ENCODE results near the gene SMOC2.

SMOC2 gene

DNA sequence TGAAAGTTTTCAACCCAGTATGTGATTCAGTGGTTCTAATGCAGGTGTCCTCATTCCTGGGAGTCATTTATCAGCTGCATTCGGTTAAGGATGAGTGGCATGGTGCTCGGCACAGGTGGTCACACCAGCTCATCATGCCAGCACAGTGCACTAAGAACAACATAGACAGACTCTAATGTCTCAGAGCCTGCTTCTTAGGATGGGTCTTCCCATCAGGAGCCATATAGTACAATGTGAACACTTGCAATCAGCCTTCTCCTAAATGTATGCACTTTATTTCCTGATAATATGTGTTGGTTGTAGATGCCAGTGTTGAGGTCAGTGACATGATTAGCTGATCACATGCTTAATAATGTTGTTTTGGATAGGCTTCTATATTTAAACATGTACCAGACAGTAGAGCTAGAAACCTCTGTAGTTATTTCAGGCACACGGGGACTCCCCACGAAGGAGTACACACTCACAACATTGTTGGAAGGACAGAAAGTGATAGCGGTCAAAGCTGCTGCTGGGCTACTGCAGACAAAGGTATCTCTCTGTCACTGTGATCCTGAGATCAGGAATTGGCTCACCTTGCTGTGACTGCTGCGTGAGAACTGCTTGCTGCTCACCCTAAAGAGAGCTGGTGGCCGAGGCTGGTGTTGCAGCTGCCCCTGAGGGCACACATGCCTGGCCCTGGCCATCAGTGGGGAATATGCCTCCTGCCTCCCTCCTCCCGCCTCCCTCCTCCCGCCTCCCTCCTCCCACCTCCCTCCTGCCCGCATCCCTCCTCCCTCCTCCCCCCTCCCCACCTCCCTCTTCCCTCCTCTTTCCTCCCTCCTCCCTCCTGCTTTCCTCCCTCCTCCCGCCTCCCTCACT lies 195.4 kb downstream of the SMOC2 start:
- DNase-seq, result peak; percentile 8

DNA sequence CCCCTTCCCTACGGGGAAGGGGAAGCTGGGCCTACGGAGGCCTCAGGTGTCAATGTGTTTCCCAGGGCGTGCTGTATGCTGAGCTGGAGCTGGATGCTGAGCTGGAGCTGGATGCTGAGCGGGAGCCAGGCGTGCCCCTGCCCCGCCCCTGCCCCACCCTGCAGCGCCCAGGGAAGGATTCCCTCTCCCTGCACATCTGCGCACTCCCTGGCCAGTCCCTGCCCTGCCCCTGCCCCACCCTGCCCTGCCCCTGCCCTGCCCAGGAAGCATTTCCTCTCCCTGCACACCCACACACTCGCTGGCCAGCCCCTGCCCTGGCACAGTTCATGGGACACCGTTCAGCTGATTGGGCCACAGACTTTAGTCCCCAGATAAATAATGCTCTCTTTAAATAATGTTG lies 196.8 kb downstream of the SMOC2 start:
- DNase-seq, result no peak

DNA sequence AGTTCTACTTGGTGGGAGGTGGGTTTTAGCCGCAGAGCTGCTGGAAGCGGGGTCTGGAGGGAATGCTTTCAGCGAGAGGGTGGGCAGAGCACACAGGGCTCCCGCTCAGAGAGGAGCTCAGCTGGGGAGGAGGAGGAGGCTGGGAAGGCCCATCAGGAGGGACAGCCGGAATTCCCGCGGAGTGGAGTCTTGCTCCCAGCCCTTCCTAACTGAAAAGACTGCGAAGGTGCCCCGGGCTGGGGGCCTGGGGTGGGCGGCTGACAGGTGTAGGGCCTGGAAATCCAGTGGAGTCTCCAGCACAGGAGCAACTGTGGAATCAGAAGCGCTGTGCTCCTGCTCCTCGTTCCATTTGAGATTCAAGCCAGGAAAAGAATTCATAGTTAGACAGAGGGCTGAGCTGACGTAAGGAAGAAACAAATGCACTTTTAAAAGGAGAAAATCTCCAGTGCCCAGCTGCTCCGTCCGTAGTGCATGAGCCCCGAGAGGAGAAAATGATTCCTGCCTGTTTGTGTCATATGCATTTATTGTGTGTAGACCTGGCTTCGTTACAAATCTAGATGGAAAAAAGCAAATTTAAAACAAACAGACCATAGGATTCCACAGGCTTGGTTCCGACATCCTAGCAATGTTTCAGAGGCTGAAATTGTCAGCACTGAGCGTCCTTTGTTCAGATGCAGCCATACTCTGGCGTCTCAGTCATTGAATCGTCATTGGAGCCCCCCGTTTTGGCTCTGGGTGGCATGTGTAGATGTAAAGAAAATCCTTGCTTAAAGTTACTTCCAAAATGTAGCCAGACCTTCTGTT lies 197.7 kb downstream of the SMOC2 start:
- no peak for DNase-seq

DNA sequence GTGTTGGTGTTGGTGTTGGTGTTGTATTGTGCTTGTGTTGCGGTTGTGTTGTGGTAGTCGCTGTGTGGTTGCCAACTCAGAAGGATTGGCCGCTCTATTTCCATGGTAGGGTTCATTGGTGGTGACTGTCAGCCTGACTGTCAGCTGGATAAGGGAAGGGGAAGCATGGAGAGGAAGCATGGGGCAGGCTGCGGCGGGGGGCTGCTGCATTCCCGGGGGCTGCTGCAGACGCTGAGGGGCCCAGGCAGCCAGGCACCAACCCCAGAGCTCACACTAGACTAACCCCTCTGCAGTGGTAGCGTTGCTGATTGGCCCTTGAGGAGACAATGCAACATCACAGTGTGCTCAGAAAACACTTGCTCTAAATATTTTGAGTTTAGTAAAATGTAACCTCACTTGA lies 199.2 kb downstream of the SMOC2 start:
- no peak for DNase-seq

DNA sequence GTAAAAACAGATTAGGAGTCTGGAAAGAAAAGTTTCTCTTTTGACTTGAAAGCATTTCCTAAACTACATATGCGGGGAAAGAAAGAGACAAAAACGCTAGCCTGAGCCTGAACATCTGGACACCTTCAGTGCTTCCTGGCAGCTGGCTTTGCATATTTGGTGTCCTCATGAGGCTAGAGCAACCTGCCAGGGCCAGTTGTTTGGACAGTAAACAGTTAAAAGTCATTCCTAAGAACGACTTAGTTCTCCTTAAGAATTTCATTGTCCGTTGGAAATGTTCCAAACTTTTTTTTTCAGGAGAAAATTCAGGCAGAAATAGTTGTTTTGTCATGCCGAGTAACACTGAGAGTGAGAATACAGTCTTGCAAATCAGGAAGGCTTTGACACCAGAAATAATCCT lies 199.8 kb downstream of the SMOC2 start:
- DNase-seq, result no peak

DNA sequence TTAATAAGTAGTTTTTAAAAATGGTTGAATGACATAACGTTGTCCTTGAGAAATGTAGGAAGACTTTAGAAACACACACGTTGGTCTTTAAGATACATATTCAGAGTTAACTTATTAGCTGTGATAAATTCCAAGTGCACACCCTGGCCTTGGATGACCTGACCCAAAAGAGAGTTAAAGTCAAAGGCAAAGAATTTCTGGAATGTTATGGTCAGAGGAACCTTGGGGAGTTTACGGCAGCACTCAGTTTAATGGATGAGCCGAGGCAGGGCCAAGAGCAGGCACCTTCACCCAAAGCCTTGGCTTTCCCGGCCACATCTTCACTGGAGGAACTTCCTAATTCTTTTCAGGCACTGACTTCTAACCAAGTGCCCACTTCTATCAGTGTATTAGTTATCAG lies 200.5 kb downstream of the SMOC2 start:
- DNase-seq, result no peak

DNA sequence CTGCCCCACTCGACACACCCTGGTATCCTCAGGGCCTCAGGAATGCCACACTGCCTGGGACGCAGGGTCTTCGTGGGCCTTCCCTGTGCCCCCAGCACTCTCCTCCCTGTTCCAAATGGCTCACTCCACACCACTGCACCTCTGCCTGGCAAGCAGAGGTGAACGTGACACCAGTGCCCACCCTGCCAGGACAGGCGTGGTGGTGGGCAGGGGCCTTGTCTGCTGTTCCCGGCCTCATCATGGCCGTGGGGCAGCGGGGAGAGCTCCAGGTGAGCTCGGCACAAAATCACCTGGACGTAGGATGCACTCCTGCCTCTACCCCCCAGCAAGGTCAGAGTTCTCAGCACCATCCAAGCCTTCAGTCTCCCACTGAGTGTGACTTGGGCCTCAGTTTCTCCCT lies 202.4 kb downstream of the SMOC2 start:
- no peak for DNase-seq

DNA sequence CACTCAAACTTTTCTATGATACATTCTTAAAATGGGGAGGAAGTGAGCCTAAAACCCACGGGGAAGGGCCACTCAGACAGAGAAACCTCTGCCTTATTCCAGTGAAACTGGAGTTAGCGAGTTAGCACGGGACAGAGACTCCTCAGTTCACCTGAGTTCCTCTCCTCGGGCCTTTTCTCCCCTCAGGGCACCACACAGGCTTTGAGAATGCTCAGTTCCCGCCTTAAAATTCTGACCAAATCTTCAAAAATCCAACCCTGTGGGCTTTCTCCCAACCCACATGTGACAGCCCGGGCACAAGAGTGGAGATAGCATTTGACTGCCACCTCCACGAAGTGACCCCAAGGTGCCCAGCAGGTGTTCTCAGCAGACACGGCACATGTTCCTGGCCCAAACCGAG lies 204.3 kb downstream of the SMOC2 start:
- DNase-seq, result no peak

DNA sequence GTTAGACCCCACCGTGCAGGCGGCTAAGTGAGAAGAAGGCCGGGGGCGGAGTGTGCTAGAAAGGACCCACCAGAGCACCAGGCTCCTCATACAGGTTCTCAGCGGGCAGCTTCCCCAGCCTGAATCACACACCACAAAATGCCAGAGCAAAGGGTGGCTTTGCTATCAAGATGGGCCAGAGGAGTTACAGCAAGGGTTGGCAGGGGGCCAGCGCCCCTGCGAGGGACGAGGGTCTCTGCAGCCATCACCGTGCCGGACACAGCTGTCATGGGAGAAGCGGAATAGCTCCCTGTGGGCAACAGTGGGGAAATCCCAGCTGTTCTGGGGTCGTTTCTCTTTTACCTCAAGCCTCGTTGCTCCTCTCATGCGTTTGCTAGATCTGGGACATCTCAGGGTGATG lies 206.3 kb downstream of the SMOC2 start:
- no peak for DNase-seq

DNA sequence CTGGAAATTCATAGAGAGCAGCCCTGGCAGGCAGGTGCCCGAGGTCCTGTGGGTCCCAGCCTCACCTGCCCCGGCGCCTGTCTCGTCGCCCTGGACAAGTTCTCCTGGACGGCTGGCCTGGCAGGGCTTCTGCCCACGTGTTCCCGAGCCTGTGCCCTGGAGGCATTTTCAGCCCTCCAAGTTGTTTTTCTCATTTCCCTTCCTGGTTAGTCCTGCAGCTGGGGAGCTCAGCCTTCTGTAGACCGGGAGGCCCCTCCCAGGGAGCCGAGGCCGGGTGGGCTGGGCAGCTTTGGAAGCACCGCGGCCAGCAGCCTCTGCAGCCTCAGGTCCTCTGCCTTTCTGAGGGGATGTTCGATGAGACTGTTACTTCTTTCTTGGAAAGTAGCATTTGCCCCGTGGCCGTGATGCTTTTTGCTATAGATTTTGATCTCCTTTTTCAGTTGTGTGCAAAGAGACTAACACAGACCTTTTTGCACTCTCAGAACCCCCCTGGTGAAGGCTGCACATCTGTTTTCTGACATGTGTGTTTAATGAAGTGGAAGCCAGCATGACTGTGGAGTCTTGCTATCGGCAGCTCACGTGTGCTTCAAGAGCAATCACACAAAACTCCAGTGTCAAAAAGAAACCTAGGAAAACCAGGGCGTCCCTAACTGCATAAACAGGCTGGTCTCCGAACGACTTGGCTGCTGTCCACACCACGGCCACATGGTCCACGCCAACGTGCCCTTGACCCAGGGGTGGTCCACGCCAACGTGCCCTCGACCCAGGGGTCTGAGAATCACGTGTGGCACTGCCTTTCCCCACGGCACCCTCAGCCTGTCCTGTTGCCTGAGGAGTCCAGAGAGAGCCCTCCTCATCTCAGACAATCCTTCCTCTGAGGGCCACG lies 207.5 kb downstream of the SMOC2 start:
- no peak for DNase-seq

DNA sequence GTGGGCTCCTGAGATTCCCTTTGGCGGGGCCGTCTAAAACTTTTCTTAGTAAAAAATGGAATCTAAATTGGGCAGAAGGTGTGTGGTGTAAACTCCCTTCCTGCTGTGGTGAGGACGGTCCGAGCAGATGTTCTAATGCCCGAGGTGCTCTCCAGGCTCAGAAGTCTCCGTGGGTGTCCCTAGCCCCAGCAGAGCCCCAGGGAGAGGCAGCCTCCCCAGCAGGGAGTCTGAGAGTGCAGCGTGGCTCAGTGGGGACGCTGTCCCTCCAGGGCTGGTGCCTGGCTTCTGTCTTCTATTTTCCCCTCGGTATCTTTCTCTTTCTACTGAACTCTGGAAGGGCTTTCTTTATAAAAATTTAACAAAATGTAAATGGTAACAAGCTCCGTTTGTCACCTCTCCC lies 208.2 kb downstream of the SMOC2 start:
- DNase-seq, result no peak

DNA sequence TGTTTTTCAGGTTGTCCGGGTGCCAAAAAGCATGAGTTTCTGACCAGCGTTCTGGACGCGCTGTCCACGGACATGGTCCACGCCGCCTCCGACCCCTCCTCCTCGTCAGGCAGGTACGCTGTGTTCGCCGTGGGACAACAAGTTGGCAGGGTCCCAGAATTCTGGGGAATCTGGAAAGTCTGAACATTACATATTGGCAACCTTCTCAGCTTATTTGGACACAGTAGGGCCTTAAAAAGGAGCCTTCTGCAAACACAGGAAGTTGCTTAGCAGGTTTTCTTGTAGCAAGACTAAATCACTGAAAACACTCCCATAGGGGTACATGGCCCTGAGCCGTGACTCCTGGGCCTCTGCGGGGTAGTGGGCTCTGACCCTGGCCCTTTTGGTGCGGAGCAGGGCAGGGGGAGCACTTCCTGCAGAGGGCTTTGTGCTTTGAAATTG lies 209.7 kb downstream of the SMOC2 start:
- peak; percentile 6 for DNase-seq

DNA sequence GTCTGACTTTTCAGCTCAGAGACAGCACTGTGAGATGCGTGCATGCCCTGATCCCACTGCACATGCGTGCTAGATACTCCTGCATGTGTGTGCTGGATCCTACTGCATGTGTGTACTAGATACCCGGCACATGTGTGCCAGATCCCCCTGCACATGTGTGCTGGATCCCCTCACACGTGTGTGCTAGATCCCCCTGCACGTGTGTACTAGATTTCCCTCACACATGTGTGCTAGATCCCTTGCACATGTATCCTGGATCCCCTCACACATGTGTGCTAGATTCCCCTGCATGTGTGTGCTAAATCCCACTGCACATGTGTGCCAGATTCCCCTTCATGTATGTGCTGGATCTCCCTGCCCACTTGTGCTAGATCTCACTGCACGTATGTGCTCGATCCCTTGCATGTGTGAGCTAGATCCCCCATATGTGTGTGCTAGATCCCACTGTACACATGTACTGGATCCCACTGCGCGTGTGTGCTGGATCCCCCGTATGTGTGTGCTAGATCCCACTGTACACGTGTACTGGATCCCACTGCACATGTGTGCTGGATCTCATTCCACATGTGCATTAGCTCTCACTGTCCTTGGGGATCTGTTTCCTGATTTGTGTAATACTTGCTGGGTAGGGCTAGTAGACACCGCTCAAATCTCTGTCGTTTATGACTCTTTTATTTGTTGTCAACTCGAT lies 214.6 kb downstream of the SMOC2 start:
- no peak for DNase-seq

DNA sequence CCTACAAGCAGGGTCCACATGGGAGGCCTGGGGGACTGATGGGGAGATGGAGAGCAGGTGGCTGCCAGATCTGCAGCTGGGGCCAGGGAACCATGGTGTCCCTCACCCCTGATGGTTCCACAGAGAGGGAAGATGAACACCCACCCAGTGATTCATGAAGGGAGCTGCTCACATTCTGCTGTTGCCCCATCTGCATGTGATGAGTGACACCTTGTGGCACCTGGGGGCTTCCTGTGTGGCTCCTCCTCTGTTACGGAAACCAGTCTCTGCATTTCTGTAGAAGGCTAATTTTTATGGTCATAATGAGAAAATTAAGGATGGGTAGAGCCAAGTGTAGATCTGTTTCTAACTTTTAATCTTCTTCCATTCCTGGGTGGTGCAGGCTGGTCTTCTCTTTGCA lies 217.1 kb downstream of the SMOC2 start:
- no peak for DNase-seq

DNA sequence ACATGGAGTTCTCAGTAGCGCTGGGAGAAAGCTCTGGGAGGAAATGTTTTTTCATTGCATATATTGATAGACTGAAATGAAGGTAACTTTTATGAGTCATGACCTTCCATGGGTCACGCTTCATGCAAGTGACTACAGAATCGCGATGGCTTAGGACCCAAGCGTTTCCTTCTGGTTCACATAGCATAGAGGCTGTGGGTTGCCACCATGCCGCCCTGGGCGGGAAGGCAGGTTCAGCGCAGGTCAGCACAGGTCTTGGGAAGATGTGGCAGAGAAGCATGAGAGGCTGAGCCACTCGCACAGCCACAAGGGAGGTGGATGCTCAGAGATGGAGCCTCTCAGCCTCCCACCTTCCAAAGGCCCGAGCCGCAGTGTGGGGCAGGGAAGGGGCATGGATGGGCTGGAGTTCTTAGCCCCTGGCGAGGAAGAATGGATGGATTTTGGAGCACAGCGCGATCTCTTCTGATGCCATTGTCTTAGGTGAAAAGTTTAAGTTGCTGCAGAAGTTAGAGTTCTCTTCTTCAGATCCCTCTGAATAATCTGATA lies 219.5 kb downstream of the SMOC2 start:
- DNase-seq, result no peak

DNA sequence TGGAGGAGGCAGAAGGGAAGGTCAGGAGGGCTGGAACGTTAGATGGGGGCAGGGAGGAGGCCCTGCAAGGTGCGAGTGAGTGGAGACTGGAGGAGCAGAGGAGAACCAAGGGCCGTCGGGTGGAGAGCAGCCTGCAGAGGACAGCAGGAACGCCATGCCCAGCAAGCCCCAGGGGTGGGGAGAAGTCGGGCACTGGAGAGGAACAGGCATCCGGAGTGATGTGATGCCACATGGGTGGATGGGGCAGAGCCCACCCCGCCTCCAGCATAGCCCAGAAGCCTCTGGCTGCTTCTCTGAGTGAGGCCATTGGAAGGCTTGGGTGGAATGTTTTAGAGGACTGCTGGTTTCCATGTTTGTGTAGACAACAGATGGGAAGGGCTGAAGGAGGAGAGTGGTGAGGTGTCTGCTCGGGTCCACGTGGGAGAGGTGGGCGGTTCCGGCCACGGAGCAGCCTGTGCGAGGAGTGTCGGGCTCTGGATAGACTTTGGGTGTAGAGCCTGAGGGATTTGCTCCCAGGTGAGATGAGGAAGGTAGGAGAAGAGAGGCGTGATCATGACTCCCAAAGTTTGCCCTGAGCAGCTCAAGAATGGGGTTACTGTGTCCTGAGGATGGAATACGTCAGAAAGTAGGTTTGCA lies 221.4 kb downstream of the SMOC2 start:
- DNase-seq, result no peak

DNA sequence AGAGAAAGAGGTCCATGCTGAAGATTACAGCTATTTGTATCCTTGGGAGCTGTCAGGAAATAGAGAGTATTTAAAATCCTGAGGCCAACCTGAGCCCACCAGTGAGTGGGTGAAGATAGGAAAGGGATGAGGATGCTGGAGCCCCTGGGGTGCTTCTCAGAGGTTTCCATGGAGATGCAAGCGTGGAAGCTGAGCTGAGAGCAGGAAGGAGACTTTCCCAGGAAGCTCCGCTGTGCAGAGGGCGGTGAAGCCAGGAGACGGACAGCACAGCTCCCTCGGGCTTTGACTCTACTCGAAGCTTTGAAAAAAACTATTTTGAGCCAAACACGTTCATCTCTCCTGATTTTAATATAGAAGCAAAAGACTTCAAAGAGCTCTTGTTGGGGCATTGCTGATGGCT lies 222.1 kb downstream of the SMOC2 start:
- DNase-seq, result no peak

DNA sequence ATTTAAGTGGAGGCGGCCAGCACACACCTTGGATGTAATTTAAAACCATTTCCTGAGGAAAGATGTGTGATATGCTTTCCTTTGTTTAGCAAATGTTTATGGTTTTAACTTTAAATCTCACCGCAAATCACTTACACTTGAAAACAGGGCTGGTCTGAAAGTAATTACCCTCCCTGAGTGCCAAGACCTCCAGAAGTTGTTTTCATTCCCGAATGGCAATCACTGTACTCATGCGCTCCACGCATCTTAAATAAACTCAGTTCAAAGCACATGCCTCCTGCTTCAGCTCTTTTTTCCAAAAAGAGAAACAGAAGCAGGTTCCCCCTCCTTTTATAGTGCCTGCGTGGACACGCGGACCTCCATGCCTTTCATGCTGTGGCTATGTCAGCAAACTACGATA lies 224.0 kb downstream of the SMOC2 start:
- DNase-seq, result no peak

DNA sequence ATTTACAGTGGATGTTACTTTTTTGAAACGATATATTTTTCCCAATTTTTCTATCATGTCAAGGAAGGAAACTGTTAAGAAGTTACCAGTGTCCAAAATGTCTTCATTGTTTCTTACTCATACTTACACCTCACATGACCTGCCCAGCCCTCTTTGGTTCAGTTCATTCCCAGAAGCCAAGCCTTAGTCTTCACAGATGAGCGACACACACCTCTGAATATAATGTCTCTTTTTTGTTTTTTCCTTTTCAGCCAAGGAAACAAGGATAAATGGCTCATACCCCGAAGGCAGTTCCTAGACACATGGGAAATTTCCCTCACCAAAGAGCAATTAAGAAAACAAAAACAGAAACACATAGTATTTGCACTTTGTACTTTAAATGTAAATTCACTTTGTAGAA lies 225.2 kb downstream of the SMOC2 start:
- DNase-seq, result no peak

DNA sequence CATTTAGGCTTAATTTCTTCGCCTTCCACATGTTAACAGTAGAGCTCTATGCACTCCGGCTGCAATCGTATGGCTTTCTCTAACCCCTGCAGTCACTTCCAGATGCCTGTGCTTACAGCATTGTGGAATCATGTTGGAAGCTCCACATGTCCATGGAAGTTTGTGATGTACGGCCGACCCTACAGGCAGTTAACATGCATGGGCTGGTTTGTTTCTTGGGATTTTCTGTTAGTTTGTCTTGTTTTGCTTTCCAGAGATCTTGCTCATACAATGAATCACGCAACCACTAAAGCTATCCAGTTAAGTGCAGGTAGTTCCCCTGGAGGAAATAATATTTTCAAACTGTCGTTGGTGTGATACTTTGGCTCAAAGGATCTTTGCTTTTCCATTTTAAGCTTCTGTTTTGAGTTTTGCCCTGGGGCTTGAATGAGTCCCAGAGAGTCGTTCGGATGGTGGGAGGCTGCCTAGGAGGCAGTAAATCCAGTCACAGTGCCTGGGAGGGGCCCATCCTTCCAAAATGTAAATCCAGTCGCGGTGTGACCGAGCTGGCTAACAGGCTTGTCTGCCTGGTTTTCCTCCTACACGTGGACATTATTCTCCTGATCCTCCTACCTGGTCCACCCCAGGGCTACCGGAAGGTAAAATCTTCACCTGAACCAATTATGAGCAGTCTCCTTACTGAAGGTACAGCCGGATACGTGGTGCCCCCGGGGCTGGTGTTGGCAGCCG lies 225.9 kb downstream of the SMOC2 start:
- DNase-seq, result no peak

DNA sequence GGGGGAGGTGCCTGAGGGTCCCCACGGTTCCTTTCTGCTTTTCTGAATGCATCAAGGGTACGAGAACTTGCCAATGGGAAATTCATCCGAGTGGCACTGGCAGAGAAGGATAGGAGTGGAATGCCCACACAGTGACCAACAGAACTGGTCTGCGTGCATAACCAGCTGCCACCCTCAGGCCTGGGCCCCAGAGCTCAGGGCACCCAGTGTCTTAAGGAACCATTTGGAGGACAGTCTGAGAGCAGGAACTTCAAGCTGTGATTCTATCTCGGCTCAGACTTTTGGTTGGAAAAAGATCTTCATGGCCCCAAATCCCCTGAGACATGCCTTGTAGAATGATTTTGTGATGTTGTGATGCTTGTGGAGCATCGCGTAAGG lies 226.4 kb downstream of the SMOC2 start:
- no peak for DNase-seq

All from NCI-H510A treated with DMSO at 0.1 percent for 48 hours (cell line).